ENCODE data around the gene DLGAP1.

DNA sequence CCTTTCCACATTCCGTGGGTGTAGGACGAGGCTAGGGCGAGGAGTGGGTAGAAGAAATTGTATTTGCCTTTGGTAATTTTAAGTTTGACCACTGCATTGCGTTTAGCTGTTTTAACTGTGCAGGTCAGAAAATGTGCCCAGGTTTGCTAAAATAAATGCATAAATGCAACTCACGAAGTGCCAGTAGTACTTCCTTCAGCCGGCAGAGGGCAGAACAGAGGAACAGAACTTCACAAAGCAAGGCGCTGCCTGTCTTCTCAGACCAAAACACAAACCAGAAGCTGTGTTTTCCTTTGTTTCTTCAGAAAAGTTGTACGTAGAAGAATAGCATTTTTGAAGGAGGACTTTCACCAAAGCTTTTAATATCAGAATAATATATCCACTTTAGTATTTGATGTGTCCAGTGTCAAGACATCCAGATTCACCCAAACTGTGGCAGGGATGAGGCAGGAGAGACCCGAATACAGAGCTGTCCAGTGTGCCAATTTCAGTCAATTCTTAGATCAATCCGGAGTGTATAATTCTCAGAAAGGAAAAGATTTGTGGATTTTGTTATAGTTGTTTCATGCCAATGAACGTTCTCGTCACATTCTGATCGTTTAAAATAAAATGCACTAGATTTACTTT, 348.6 kb downstream of the DLGAP1 start:
- TF ChIP-seq EGR1 (IDR thresholded peaks at IDR 0.05) (no peak), TAF1 (IDR thresholded peaks at IDR 0.05; ENCODE audit: low read depth) (no peak), FOXM1 (IDR thresholded peaks at IDR 0.05; ENCODE audit: borderline replicate concordance, low read depth) (no peak), CEBPB (IDR thresholded peaks at IDR 0.05) (no peak), EP300 (IDR thresholded peaks at IDR 0.05; ENCODE audit: borderline replicate concordance) (no peak), ZBTB7A (IDR thresholded peaks at IDR 0.05; ENCODE audit: low read depth) (no peak), RAD21 (IDR thresholded peaks at IDR 0.05; ENCODE audit: low read depth) (peak; percentile 54), CREB1 (IDR thresholded peaks at IDR 0.05; ENCODE audit: low read depth) (no peak), YY1 (IDR thresholded peaks at IDR 0.05; ENCODE audit: low read depth) (no peak)
- TF ChIP-seq, protein P1, sequence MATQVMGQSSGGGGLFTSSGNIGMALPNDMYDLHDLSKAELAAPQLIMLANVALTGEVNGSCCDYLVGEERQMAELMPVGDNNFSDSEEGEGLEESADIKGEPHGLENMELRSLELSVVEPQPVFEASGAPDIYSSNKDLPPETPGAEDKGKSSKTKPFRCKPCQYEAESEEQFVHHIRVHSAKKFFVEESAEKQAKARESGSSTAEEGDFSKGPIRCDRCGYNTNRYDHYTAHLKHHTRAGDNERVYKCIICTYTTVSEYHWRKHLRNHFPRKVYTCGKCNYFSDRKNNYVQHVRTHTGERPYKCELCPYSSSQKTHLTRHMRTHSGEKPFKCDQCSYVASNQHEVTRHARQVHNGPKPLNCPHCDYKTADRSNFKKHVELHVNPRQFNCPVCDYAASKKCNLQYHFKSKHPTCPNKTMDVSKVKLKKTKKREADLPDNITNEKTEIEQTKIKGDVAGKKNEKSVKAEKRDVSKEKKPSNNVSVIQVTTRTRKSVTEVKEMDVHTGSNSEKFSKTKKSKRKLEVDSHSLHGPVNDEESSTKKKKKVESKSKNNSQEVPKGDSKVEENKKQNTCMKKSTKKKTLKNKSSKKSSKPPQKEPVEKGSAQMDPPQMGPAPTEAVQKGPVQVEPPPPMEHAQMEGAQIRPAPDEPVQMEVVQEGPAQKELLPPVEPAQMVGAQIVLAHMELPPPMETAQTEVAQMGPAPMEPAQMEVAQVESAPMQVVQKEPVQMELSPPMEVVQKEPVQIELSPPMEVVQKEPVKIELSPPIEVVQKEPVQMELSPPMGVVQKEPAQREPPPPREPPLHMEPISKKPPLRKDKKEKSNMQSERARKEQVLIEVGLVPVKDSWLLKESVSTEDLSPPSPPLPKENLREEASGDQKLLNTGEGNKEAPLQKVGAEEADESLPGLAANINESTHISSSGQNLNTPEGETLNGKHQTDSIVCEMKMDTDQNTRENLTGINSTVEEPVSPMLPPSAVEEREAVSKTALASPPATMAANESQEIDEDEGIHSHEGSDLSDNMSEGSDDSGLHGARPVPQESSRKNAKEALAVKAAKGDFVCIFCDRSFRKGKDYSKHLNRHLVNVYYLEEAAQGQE (IDR thresholded peaks at IDR 0.05; ENCODE audit: low read depth) = no peak
- TF ChIP-seq, protein P2, sequence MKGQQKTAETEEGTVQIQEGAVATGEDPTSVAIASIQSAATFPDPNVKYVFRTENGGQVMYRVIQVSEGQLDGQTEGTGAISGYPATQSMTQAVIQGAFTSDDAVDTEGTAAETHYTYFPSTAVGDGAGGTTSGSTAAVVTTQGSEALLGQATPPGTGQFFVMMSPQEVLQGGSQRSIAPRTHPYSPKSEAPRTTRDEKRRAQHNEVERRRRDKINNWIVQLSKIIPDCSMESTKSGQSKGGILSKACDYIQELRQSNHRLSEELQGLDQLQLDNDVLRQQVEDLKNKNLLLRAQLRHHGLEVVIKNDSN (IDR thresholded peaks at IDR 0.05) = no peak
- TF ChIP-seq, protein P3, sequence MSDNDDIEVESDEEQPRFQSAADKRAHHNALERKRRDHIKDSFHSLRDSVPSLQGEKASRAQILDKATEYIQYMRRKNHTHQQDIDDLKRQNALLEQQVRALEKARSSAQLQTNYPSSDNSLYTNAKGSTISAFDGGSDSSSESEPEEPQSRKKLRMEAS (IDR thresholded peaks at IDR 0.05) = no peak

All from Ishikawa (cell line).